IMR-90 (cell line): ENCODE data around the gene SLC35F6. TPM values are rescaled to one million over a fixed set of nuclear protein-coding genes. Genes with fewer than 3 reads are reported as not detected.

Experiments
- ATAC-seq: fragments of 200-7000 bp; cut with Tn5 transposase; 2 replicates; pipeline ENCODE4 v1.9.1; 2020; ENCODE audit warnings: low read depth, mild to moderate bottlenecking, moderate library complexity
- BruUV-seq: library from RNA; stranded (reverse); fragments of 400-500 nt; replicated peaks from 2 replicates; lab custom pipeline; 2021; lab: Mats Ljungman, UMichigan
- CTCF ChIA-PET: fragments of 300-600 bp; formaldehyde crosslinking; extraction: SDS; loops from one replicate; lab custom pipeline; 2021; ENCODE audit warnings: antibody characterized with exemption; lab: Yijun Ruan, JAX
- POLR2A ChIA-PET: fragments of 300-600 bp; sonication (Branson Sonifier 250); formaldehyde crosslinking; loops from one replicate; lab custom pipeline; 2022; ENCODE audit warnings: antibody characterized with exemption; ENCODE audit not compliant: unreplicated experiment; lab: Charles Lee
- DNase-seq: peaks from one replicate; pipeline ENCODE4 v3.0.0; 2013
- H2AFZ ChIP-seq: replicated peaks from 2 replicates; pipeline ENCODE3; 2013; ENCODE audit warnings: low read length, mild to moderate bottlenecking; ENCODE audit not compliant: poor library complexity
- H2AK5ac ChIP-seq: 2 replicates; pipeline ENCODE4 v1.6.1; 2013; ENCODE audit warnings: low read depth, low read length, inconsistent platforms
- H2AK9ac ChIP-seq: replicated peaks from 2 replicates; pipeline ENCODE3; 2013; ENCODE audit warnings: mild to moderate bottlenecking, low read depth, low read length, moderate library complexity; ENCODE audit not compliant: poor library complexity
- H2BK120ac ChIP-seq: 2 replicates; pipeline ENCODE4 v1.6.1; 2013; ENCODE audit warnings: low read depth, low read length, inconsistent platforms
- H2BK15ac ChIP-seq: 3 replicates; pipeline ENCODE4 v1.6.1; 2013; ENCODE audit warnings: low read depth, low read length, inconsistent platforms
- H2BK20ac ChIP-seq: 2 replicates; pipeline ENCODE4 v1.6.1; 2013; ENCODE audit warnings: low read depth, mild to moderate bottlenecking, inconsistent platforms, low read length, moderate library complexity
- H2BK5ac ChIP-seq: 2 replicates; pipeline ENCODE4 v1.6.1; 2013; ENCODE audit warnings: mild to moderate bottlenecking, low read depth, low read length, inconsistent platforms; ENCODE audit not compliant: poor library complexity, severe bottlenecking
- H3K14ac ChIP-seq: replicated peaks from 2 replicates; pipeline ENCODE4 v1.6.1; 2013; ENCODE audit warnings: low read depth, low read length, inconsistent platforms
- H3K18ac ChIP-seq: 2 replicates; pipeline ENCODE4 v1.6.1; 2013; ENCODE audit warnings: low read depth, low read length, control low read depth
- H3K23ac ChIP-seq: 2 replicates; pipeline ENCODE4 v1.6.1; 2013; ENCODE audit warnings: low read depth, low read length, inconsistent platforms
- H3K27ac ChIP-seq: 2 replicates; pipeline ENCODE4 v1.5.1; 2013; ENCODE audit warnings: mild to moderate bottlenecking, control low read depth, low read length; ENCODE audit not compliant: insufficient read depth
- H3K27me3 ChIP-seq: 2 replicates; pipeline ENCODE4 v1.6.1; 2013; ENCODE audit warnings: low read length; ENCODE audit not compliant: control insufficient read depth, insufficient read depth
- H3K36me3 ChIP-seq: 2 replicates; pipeline ENCODE4 v1.6.1; 2013; ENCODE audit warnings: low read length, mixed read lengths; ENCODE audit not compliant: control insufficient read depth, insufficient read depth
- H3K4ac ChIP-seq: 2 replicates; pipeline ENCODE4 v1.6.1; 2013; ENCODE audit warnings: low read depth, low read length, inconsistent platforms
- H3K4me1 ChIP-seq: 2 replicates; pipeline ENCODE4 v1.6.1; 2013; ENCODE audit warnings: low read length, mixed read lengths; ENCODE audit not compliant: control insufficient read depth, insufficient read depth
- H3K4me2 ChIP-seq: 2 replicates; pipeline ENCODE4 v1.6.1; 2013; ENCODE audit warnings: low read depth, mild to moderate bottlenecking, control low read depth, low read length, moderate library complexity
- H3K4me3 ChIP-seq: 2 replicates; pipeline ENCODE4 v1.5.1; 2013; ENCODE audit warnings: low read depth, mild to moderate bottlenecking, control low read depth, low read length, moderate library complexity; ENCODE audit not compliant: insufficient read depth
- H3K56ac ChIP-seq: 2 replicates; pipeline ENCODE4 v1.6.1; 2013; ENCODE audit warnings: low read length, inconsistent platforms; ENCODE audit not compliant: insufficient read depth; ENCODE audit errors: extremely low read depth
- H3K79me1 ChIP-seq, 2 experiments: 2 replicates each; pipeline ENCODE4 v1.6.1; 2013; ENCODE audit warnings: low read length in 2 of 2, inconsistent platforms in 1 of 2, low read depth in 1 of 2
- H3K9ac ChIP-seq: 2 replicates; pipeline ENCODE4 v1.6.1; 2013; ENCODE audit warnings: low read depth, low read length, control low read depth
- H3K9me1 ChIP-seq: 2 replicates; pipeline ENCODE4 v1.6.1; 2013; ENCODE audit warnings: low read length, inconsistent platforms; ENCODE audit not compliant: insufficient read depth
- H3K9me3 ChIP-seq: 2 replicates; pipeline ENCODE4 v1.6.1; 2013; ENCODE audit warnings: low read length; ENCODE audit not compliant: control insufficient read depth, insufficient read depth
- H4K20me1 ChIP-seq: 2 replicates; pipeline ENCODE4 v1.6.1; 2013; ENCODE audit warnings: low read length, inconsistent platforms; ENCODE audit not compliant: insufficient read depth
- H4K5ac ChIP-seq: 2 replicates; pipeline ENCODE4 v1.6.1; 2013; ENCODE audit warnings: mild to moderate bottlenecking, low read depth, low read length, control low read depth
- H4K8ac ChIP-seq, 2 experiments: 2 replicates each; pipeline ENCODE4 v1.6.1; 2013; ENCODE audit warnings: low read depth in 2 of 2, low read length in 2 of 2, control low read depth in 1 of 2, inconsistent platforms in 1 of 2
- H4K91ac ChIP-seq: 2 replicates; pipeline ENCODE4 v1.6.1; 2013; ENCODE audit warnings: low read depth, low read length, inconsistent platforms; ENCODE audit not compliant: insufficient read depth
- MAFK ChIP-seq: IDR thresholded peaks from 2 replicates; pipeline ENCODE4 v1.6.1; 2012; ENCODE audit warnings: low read depth, low read length, improper control_type of control experiment
- MXI1 ChIP-seq: IDR thresholded peaks from 2 replicates; pipeline ENCODE4 v1.6.1; 2012; ENCODE audit warnings: low read depth, mild to moderate bottlenecking, low read length, moderate library complexity, borderline replicate concordance
- NFE2L2 ChIP-seq: fragments of 150-350 bp; IDR thresholded peaks from 2 replicates; pipeline ENCODE4 v1.6.1; 2016; ENCODE audit warnings: low read depth, mild to moderate bottlenecking, low read length
- WGBS, 2 experiments: methylation state at CpG; one replicate each; pipeline versions ENCODE4 v1.1.5 to v1.1.7; 2013; ENCODE audit warnings: missing lambda C conversion rate in 2 of 2; ENCODE audit not compliant: insufficient read length in 1 of 2; ENCODE audit errors: extremely low coverage in 2 of 2; 5-methylcytosine and 5-hydroxymethylcytosine counted together
- dilution Hi-C: fragments of 300-500 bp; cut with HindIII; formaldehyde crosslinking; loops from one replicate; pipeline ENCODE4 v1.14.3; 2018; ENCODE audit warnings: low sequenced_read_pairs; ENCODE audit not compliant: unreplicated experiment
- in situ Hi-C: fragments of 300-500 bp; cut with MboI; formaldehyde crosslinking; loops from 3 replicates; pipeline ENCODE4 v1.14.3; 2019; ENCODE audit warnings: low sequenced_read_pairs, inconsistent platforms, mixed read lengths
- intact Hi-C: fragments of 100-400 bp; cut with micrococcal nuclease; formaldehyde crosslinking; loops from 2 replicates; pipeline ENCODE4 v1.10.0; 2022
- polyA plus RNA-seq, 3 experiments: library from polyadenylated mRNA; depleted of rRNA; stranded (reverse); fragments of >200 nt; gene quantifications; 2 replicates each; pipeline ENCODE4 v1.2.3, GENCODE V29; 2012; ENCODE audit warnings: low replicate concordance in 1 of 3
- total RNA-seq: library from RNA; depleted of rRNA; stranded (reverse); fragments of >200 nt; gene quantifications from 2 replicates; pipeline ENCODE4 v1.2.3, GENCODE V29; 2012

SLC35F6 gene
- total and polyA plus RNA-seq, 2 of the 4 experiments (the other 2 are of a cell fraction) = 19.1 to 30.6 TPM

- Histone ChIP-seq H3K14ac (no peak overlapping the region), H3K4me1 (peaks cover 5% of the 10 kb centered on the region), H2BK15ac (no peak overlapping the region), H3K18ac (no peak overlapping the region), H4K8ac (no peak overlapping the region), H4K20me1 (no peaks in the 10 kb centered on the region), H3K27ac (no peak overlapping the region), H3K4me3 (no peak overlapping the region), H3K4ac (no peak overlapping the region), H3K9me1 (no peaks in the 10 kb centered on the region), H2AK5ac (no peak overlapping the region), H3K9ac (no peak overlapping the region), H3K9me3 (no peaks in the 10 kb centered on the region), H2BK5ac (no peak overlapping the region), H3K27me3 (peaks cover 8% of the 10 kb centered on the region), H2BK20ac (no peak overlapping the region), H3K36me3 (no peaks in the 10 kb centered on the region), H2AFZ (no peak overlapping the region), H3K56ac (no peak overlapping the region), H3K23ac (no peak overlapping the region), H3K79me1 (no peaks in the 10 kb centered on the region), H2AK9ac (no peak overlapping the region), H2BK120ac (no peak overlapping the region), H4K91ac (no peak overlapping the region), H3K4me2 (no peak overlapping the region), H4K5ac (no peak overlapping the region)
- DNase-seq (no peak), ATAC-seq (no peak)
- intact Hi-C loops (loop anchor here (5.0 kb wide), 1 partner anchor 235 kb away; no protein-coding TSS in a partner anchor), in situ Hi-C loops (no loop called here), dilution Hi-C loops (no loop called here)
- no TSS peak for BruUV-seq
- no CpG with 5 or more reads among the region's 5 CpGs for WGBS, 2 experiments
- TF ChIP-seq NFE2L2 (no peak), MAFK (no peak), MXI1 (no peak)
- ChIA-PET POLR2A (no interaction called here), CTCF (no interaction called here)
These were observed 46.7 kb upstream of the SLC35F6 start for GRCh38 chr2:26717362-26717761.
